ENCODE data around the gene PIGS.

DNA sequence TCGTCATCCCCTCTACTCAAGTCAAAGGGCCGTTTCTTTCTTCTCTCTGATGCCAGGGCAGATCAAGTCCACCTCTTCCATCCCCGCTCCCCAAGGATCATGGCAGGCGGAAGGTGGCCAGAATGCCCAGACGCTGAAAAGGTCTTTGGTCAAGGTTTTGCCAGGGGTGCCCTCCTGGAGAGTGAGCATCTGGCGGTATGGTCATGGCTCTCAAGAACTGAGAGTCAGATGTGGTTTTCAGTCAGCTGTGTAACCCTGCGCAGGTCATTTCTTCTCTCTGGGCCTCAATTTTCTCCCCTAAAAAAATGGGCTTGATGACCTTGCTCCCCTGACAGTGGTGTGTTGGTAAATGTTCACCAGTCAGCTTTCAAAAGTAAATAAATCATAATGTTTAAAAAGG lies 52.7 kb downstream of the PIGS start:
- TF ChIP-seq EZH2 (IDR thresholded peaks at IDR 0.05; ENCODE audit: insufficient read depth, poor library complexity, severe bottlenecking) (no peak), EZH2phosphoT487 (IDR thresholded peaks at IDR 0.05; ENCODE audit: insufficient read depth, low read depth) (no peak)
